Measurements from ENCODE around the gene MSH5.

DNA sequence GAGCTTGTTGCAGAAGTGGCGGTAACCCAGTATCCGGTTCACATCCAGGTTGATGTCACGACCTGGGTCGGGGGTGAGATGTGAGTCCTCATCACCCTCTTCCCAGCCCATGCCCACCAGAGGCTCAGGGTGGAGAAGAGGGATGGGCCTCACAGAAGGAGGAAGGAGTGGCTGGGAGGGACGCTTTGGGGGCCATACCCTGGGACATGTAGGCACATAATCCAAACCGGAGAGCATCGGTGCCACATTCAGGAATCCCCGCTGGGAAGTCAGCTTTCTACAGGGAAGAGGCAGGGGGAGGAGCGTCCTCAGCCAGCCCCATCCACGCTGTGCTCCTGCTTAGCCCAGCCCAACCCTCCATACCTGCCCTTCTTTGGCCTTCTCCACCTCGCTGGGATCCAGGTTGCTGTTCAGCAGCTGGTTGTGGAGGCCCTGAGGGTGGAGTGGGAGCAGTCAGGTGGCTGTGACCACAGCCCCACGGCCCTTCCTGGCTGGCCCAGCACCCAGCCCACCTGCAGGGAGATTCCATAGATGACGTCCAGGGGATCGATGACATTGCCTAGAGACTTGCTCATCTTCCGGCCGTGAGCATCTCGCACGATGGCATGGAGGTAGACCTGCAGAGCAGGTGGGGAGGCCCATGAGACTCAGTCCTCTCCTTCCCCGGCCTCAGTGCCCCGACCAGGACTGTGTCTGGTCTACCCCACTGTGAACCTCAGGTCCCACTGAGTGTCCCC lies 40.9 kb downstream of the MSH5 start:
- TF ChIP-seq POLR2A (IDR thresholded peaks at IDR 0.05), result no peak
- TF ChIP-seq, protein P1, sequence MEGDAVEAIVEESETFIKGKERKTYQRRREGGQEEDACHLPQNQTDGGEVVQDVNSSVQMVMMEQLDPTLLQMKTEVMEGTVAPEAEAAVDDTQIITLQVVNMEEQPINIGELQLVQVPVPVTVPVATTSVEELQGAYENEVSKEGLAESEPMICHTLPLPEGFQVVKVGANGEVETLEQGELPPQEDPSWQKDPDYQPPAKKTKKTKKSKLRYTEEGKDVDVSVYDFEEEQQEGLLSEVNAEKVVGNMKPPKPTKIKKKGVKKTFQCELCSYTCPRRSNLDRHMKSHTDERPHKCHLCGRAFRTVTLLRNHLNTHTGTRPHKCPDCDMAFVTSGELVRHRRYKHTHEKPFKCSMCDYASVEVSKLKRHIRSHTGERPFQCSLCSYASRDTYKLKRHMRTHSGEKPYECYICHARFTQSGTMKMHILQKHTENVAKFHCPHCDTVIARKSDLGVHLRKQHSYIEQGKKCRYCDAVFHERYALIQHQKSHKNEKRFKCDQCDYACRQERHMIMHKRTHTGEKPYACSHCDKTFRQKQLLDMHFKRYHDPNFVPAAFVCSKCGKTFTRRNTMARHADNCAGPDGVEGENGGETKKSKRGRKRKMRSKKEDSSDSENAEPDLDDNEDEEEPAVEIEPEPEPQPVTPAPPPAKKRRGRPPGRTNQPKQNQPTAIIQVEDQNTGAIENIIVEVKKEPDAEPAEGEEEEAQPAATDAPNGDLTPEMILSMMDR (IDR thresholded peaks at IDR 0.05), result no peak
